ENCODE measurements around the gene PRKG1.

DNA sequence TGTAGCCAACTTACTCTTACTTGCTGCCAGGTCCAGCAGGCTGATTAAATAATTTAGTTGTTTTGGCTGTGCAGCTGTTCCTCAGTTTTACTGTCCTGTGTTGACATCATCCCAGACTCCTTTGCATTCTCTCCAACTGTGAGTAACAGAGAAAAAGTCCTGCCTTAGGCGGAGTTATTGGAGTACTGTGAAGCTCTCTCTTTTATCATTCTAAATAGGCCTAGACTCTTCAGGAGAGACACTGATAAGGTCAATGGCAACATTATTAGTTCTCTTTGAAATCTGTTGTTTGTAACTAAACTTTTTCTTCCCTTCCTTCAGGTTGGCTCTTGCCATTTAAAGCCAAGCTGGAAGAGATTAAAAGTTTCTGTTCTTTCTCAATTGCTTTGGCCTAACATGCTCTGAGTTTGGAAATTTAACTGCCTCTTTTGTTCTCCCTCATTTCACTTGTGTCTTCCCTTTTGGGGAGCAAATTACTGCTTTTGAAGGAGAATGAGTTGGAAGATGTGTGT lies 840.8 kb downstream of the PRKG1 start:
- TF ChIP-seq, protein P1, sequence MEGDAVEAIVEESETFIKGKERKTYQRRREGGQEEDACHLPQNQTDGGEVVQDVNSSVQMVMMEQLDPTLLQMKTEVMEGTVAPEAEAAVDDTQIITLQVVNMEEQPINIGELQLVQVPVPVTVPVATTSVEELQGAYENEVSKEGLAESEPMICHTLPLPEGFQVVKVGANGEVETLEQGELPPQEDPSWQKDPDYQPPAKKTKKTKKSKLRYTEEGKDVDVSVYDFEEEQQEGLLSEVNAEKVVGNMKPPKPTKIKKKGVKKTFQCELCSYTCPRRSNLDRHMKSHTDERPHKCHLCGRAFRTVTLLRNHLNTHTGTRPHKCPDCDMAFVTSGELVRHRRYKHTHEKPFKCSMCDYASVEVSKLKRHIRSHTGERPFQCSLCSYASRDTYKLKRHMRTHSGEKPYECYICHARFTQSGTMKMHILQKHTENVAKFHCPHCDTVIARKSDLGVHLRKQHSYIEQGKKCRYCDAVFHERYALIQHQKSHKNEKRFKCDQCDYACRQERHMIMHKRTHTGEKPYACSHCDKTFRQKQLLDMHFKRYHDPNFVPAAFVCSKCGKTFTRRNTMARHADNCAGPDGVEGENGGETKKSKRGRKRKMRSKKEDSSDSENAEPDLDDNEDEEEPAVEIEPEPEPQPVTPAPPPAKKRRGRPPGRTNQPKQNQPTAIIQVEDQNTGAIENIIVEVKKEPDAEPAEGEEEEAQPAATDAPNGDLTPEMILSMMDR (IDR thresholded peaks at IDR 0.05), result no peak
- no peak for TF ChIP-seq POLR2A (IDR thresholded peaks at IDR 0.05)
